ENCODE measurements around the gene AGXT2. TPM values are rescaled to one million over a fixed set of nuclear protein-coding genes. Genes with fewer than 3 reads are reported as not detected.

AGXT2 gene
- total RNA-seq, 3 donors from 2014 or later (not counting 1 experiment from before 2014, with no cell fraction given), result not detected

- Mint-ChIP-seq H3K9me3 (peaks cover 0 to 3% of the 10 kb centered on the region in 2 donors), H3K4me3 (no peak overlapping the region), H3K27me3 (ENCODE audit: low read depth in 2 of 2) (peaks cover 4 to 13% of the 10 kb centered on the region in 2 donors), H3K4me1 (no peaks in the 10 kb centered on the region), H3K27ac (no peak overlapping the region), H3K36me3 (no peaks in the 10 kb centered on the region)
- Histone ChIP-seq H3K4me1 (ENCODE audit: control insufficient read depth, insufficient read depth, low read length) (no peaks in the 10 kb centered on the region), H3K4me3 (ENCODE audit: low read length) (no peak overlapping the region), H3K9me3 (ENCODE audit: control insufficient read depth, insufficient read depth, low read length) (no peaks in the 10 kb centered on the region), H3K27me3 (ENCODE audit: control insufficient read depth, insufficient read depth, low read length) (no peaks in the 10 kb centered on the region), H3K36me3 (ENCODE audit: control insufficient read depth, insufficient read depth, low read length) (no peaks in the 10 kb centered on the region), H3K27ac (ENCODE audit: low read length) (no peak overlapping the region)
- intact Hi-C loops (cut with micrococcal nuclease), result no loop called here
- 90% methylated on average over 3 of the region's 4 CpGs for WGBS (ENCODE audit: insufficient coverage)
- DNase-seq, result no peak
- no peak for TF ChIP-seq CTCF (IDR thresholded peaks at IDR 0.05)
- no peak for ATAC-seq
These were observed 5.1 kb upstream of the AGXT2 start for GRCh38 chr5:35052838-35053237.

- Histone ChIP-seq H3K4me3 (ENCODE audit: low read length) (no peak overlapping the region), H3K36me3 (ENCODE audit: control insufficient read depth, insufficient read depth, low read length) (no peaks in the 10 kb centered on the region), H3K9me3 (ENCODE audit: control insufficient read depth, insufficient read depth, low read length) (no peaks in the 10 kb centered on the region), H3K27me3 (ENCODE audit: control insufficient read depth, insufficient read depth, low read length) (no peaks in the 10 kb centered on the region), H3K4me1 (ENCODE audit: control insufficient read depth, insufficient read depth, low read length) (no peaks in the 10 kb centered on the region), H3K27ac (ENCODE audit: low read length) (no peak overlapping the region)
- DNase-seq, result no peak
- H3K27me3 Mint-ChIP-seq (ENCODE audit: low read depth in 2 of 2), result peaks cover 5 to 13% of the 10 kb centered on the region in 2 donors
- no peaks in the 10 kb centered on the region for H3K36me3 Mint-ChIP-seq
- H3K4me1 Mint-ChIP-seq, result no peaks in the 10 kb centered on the region
- no peak for TF ChIP-seq CTCF (IDR thresholded peaks at IDR 0.05)
- intact Hi-C loops (cut with micrococcal nuclease), result no loop called here
- peaks cover 0 to 5% of the 10 kb centered on the region in 2 donors for H3K9me3 Mint-ChIP-seq
- no peak overlapping the region for H3K4me3 Mint-ChIP-seq
- no peak overlapping the region for H3K27ac Mint-ChIP-seq
- ATAC-seq, result no peak
- whole genome bisulfite sequencing (ENCODE audit: insufficient coverage), result 95% methylated on average over 3 of the region's 3 CpGs
These were observed 2.9 kb upstream of the AGXT2 start for GRCh38 chr5:35050541-35051126.

GRCh38 chr5:35048910-35049309 lies 1.2 kb upstream of the AGXT2 start:
- Histone ChIP-seq H3K9me3 (ENCODE audit: control insufficient read depth, insufficient read depth, low read length) (no peaks in the 10 kb centered on the region), H3K4me1 (ENCODE audit: control insufficient read depth, insufficient read depth, low read length) (no peaks in the 10 kb centered on the region), H3K27me3 (ENCODE audit: control insufficient read depth, insufficient read depth, low read length) (no peaks in the 10 kb centered on the region), H3K27ac (ENCODE audit: low read length) (no peak overlapping the region), H3K4me3 (ENCODE audit: low read length) (no peak overlapping the region), H3K36me3 (ENCODE audit: control insufficient read depth, insufficient read depth, low read length) (no peaks in the 10 kb centered on the region)
- Mint-ChIP-seq H3K4me1 (no peaks in the 10 kb centered on the region), H3K9me3 (peaks cover 0 to 5% of the 10 kb centered on the region in 2 donors), H3K4me3 (no peak overlapping the region), H3K36me3 (no peaks in the 10 kb centered on the region), H3K27me3 (ENCODE audit: low read depth in 2 of 2) (peaks cover 5% of the 10 kb centered on the region in 2 donors), H3K27ac (no peak overlapping the region)
- ATAC-seq, result no peak
- intact Hi-C loops (cut with micrococcal nuclease), result no loop called here
- 78% methylated on average over 1 of the region's 1 CpG for WGBS (ENCODE audit: insufficient coverage)
- TF ChIP-seq CTCF (IDR thresholded peaks at IDR 0.05), result no peak
- DNase-seq, result no peak

GRCh38 chr5:35046774-35047173 lies 975 bp downstream of the AGXT2 start:
- Mint-ChIP-seq H3K9me3 (peaks cover 0 to 5% of the 10 kb centered on the region in 2 donors), H3K4me1 (no peaks in the 10 kb centered on the region), H3K27ac (no peak overlapping the region), H3K27me3 (ENCODE audit: low read depth in 2 of 2) (peaks cover 0 to 7% of the 10 kb centered on the region in 2 donors), H3K4me3 (no peak overlapping the region), H3K36me3 (no peaks in the 10 kb centered on the region)
- H3K27ac ChIP-seq (ENCODE audit: low read length), result no peak overlapping the region
- no peaks in the 10 kb centered on the region for H3K36me3 ChIP-seq (ENCODE audit: control insufficient read depth, insufficient read depth, low read length)
- no peak overlapping the region for H3K4me3 ChIP-seq (ENCODE audit: low read length)
- no peak for DNase-seq
- no peak for ATAC-seq
- intact Hi-C loops (cut with micrococcal nuclease), result no loop called here
- H3K4me1 ChIP-seq (ENCODE audit: control insufficient read depth, insufficient read depth, low read length), result no peaks in the 10 kb centered on the region
- no peaks in the 10 kb centered on the region for H3K27me3 ChIP-seq (ENCODE audit: control insufficient read depth, insufficient read depth, low read length)
- WGBS (ENCODE audit: insufficient coverage), result 96% methylated on average over 3 of the region's 4 CpGs
- H3K9me3 ChIP-seq (ENCODE audit: control insufficient read depth, insufficient read depth, low read length), result no peaks in the 10 kb centered on the region
- TF ChIP-seq CTCF (IDR thresholded peaks at IDR 0.05), result no peak
